GM21423 (cell line): ENCODE measurements around the gene FSTL4.

Experiments used
- ATAC-seq: cut with Tn5 transposase; IDR thresholded peaks from one replicate; pipeline ENCODE4 v1.9.1; 2021; ENCODE audit warnings: mild to moderate bottlenecking, moderate library complexity; ENCODE audit not compliant: unreplicated experiment

FSTL4 gene

GRCh38 chr5:133251296-133252132 is 360.8 kb downstream of the FSTL4 start:
- no peak for ATAC-seq

GRCh38 chr5:133250527-133250926 is 361.8 kb downstream of the FSTL4 start:
- ATAC-seq: no peak

GRCh38 chr5:133249593-133249992 is 362.7 kb downstream of the FSTL4 start:
- ATAC-seq: no peak

GRCh38 chr5:133247881-133248624 is 364.3 kb downstream of the FSTL4 start:
- ATAC-seq: no peak

- no peak for ATAC-seq
Observed at GRCh38 chr5:133247151-133247709, 365.1 kb downstream of the FSTL4 start.

GRCh38 chr5:133246376-133247150 is 365.8 kb downstream of the FSTL4 start:
- ATAC-seq: no peak

- no peak for ATAC-seq
Observed at GRCh38 chr5:133246053-133246370, 366.3 kb downstream of the FSTL4 start.

- no peak for ATAC-seq
Observed at GRCh38 chr5:133245191-133246052, 366.9 kb downstream of the FSTL4 start.

GRCh38 chr5:133244242-133244641 is 368.1 kb downstream of the FSTL4 start:
- ATAC-seq: no peak

- ATAC-seq: no peak
Observed at GRCh38 chr5:133243196-133243595, 369.1 kb downstream of the FSTL4 start.

GRCh38 chr5:133242221-133242835 is 370.0 kb downstream of the FSTL4 start:
- ATAC-seq: no peak

- ATAC-seq: no peak
Observed at GRCh38 chr5:133241179-133242092, 370.9 kb downstream of the FSTL4 start.

GRCh38 chr5:133240425-133241091 is 371.8 kb downstream of the FSTL4 start:
- no peak for ATAC-seq

GRCh38 chr5:133238426-133239205 is 373.7 kb downstream of the FSTL4 start:
- ATAC-seq: no peak

- ATAC-seq: no peak
Observed at GRCh38 chr5:133236976-133237375, 375.4 kb downstream of the FSTL4 start.

GRCh38 chr5:133236541-133236951 is 375.8 kb downstream of the FSTL4 start:
- ATAC-seq: no peak

GRCh38 chr5:133235696-133236426 is 376.5 kb downstream of the FSTL4 start:
- no peak for ATAC-seq
